Small intestine (tissue), 7 donors: Measurements from ENCODE around the gene PHEX. TPM values are rescaled to one million over a fixed set of nuclear protein-coding genes. Genes with fewer than 3 reads are reported as not detected.

Experiments used
- DNase-seq, 2 donors: peaks; one replicate each; pipeline versions ENCODE4 v3.0.0 to v3.0.0-alpha.2; 2013
- FAIRE-seq: peaks from 2 replicates; lab custom pipeline; 2012; peaks lifted over from hg19 to GRCh38; lab: Jason Lieb, UNC
- H3K27ac ChIP-seq, 3 donors: one replicate each; pipeline ENCODE4 v1.5.1; 2013; ENCODE audit warnings: low read length in 2 of 3, mild to moderate bottlenecking in 2 of 3, control low read depth in 1 of 3, inconsistent platforms in 1 of 3, low read depth in 1 of 3, moderate library complexity in 1 of 3
- H3K27me3 ChIP-seq, 3 donors: one replicate each; pipeline ENCODE4 v1.6.1; 2013; ENCODE audit warnings: low read length in 3 of 3, inconsistent platforms in 1 of 3; ENCODE audit not compliant: control insufficient read depth in 3 of 3, insufficient read depth in 3 of 3
- H3K36me3 ChIP-seq, 3 donors: one replicate each; pipeline ENCODE4 v1.6.1; 2013; ENCODE audit warnings: low read length in 3 of 3, inconsistent platforms in 1 of 3, low read depth in 1 of 3, mild to moderate bottlenecking in 1 of 3, moderate library complexity in 1 of 3; ENCODE audit not compliant: control insufficient read depth in 3 of 3, insufficient read depth in 2 of 3
- H3K4me1 ChIP-seq, 3 donors: one replicate each; pipeline ENCODE4 v1.6.1; 2013; ENCODE audit warnings: low read length in 2 of 3, inconsistent platforms in 1 of 3, low read depth in 1 of 3, mild to moderate bottlenecking in 1 of 3, moderate library complexity in 1 of 3; ENCODE audit not compliant: control insufficient read depth in 3 of 3, insufficient read depth in 2 of 3
- H3K4me3 ChIP-seq, 3 donors: one replicate each; pipeline ENCODE4 v1.5.1; 2013; ENCODE audit warnings: low read length in 3 of 3, control low read depth in 1 of 3, inconsistent platforms in 1 of 3, low read depth in 1 of 3, mild to moderate bottlenecking in 1 of 3, moderate library complexity in 1 of 3
- H3K9me3 ChIP-seq, 2 donors: one replicate each; pipeline ENCODE4 v1.6.1; 2013; ENCODE audit warnings: low read depth in 1 of 2, low read length in 1 of 2; ENCODE audit not compliant: control insufficient read depth in 2 of 2, insufficient read depth in 1 of 2
- WGBS, 3 donors: extraction: QIAGEN DNeasy Blood & Tissue Kit; methylation state at CpG; one replicate each; pipeline ENCODE4 v1.1.7; 2013; 5-methylcytosine and 5-hydroxymethylcytosine counted together
- polyA plus RNA-seq, 4 donors: library from polyadenylated mRNA; stranded (reverse) in 3 of 4; unstranded in 1 of 4; fragments of 200-250 nt in 3 of 4; fragments of 120-200 nt in 1 of 4; gene quantifications; one replicate each; pipeline versions ENCODE4 v1.2.1 to v1.2.3, GENCODE V29; 2013
- donor health status: healthy with polysubstance abuse.
- donor health status: control.
- donor health status: control.
- donor health status: Bipolar disorder and iron deficiency.
- donor health status: healthy.

The PHEX gene
- polyA plus RNA-seq, 4 donors = 0.31 to 0.67 (median 0.47) TPM

GRCh38 chrX:22193851-22194659, 161.9 kb downstream of the PHEX start:
- H3K27ac ChIP-seq = no peak overlapping the region
- no peaks in the 10 kb centered on the region for H3K36me3 ChIP-seq
- H3K9me3 ChIP-seq = no peaks in the 10 kb centered on the region
- no peak for FAIRE-seq
- H3K4me3 ChIP-seq = no peak overlapping the region
- H3K27me3 ChIP-seq = no peaks in the 10 kb centered on the region
- no peaks in the 10 kb centered on the region for H3K4me1 ChIP-seq
- DNase-seq = no peak
- 69 to 77% (median 71%) methylated on average over 8 of the region's 8 CpGs for WGBS, 3 donors

- 24 to 56% (median 43%) methylated on average over 1 of the region's 1 CpG for WGBS, 3 donors
- FAIRE-seq = no peak
- no peaks in the 10 kb centered on the region for H3K9me3 ChIP-seq
- no peaks in the 10 kb centered on the region for H3K27me3 ChIP-seq
- no peak overlapping the region for H3K4me3 ChIP-seq
- no peaks in the 10 kb centered on the region for H3K36me3 ChIP-seq
- no peak overlapping the region for H3K27ac ChIP-seq
- no peaks in the 10 kb centered on the region for H3K4me1 ChIP-seq
- no peak for DNase-seq
Measured at GRCh38 chrX:22194660-22194945, 162.5 kb downstream of the PHEX start.

- FAIRE-seq = no peak
- no peak overlapping the region for H3K4me3 ChIP-seq
- no peak for DNase-seq
- no peaks in the 10 kb centered on the region for H3K36me3 ChIP-seq
- no peaks in the 10 kb centered on the region for H3K27me3 ChIP-seq
- no peak overlapping the region for H3K27ac ChIP-seq
- 81 to 100% (median 97%) methylated on average over 1 of the region's 1 CpG for WGBS, 3 donors
- H3K4me1 ChIP-seq = no peaks in the 10 kb centered on the region
- H3K9me3 ChIP-seq = no peaks in the 10 kb centered on the region
Measured at GRCh38 chrX:22196149-22196548, 164.0 kb downstream of the PHEX start.

GRCh38 chrX:22202251-22202650, 170.1 kb downstream of the PHEX start:
- H3K27ac ChIP-seq = no peak overlapping the region
- H3K36me3 ChIP-seq = no peaks in the 10 kb centered on the region
- no peaks in the 10 kb centered on the region for H3K9me3 ChIP-seq
- H3K4me1 ChIP-seq = no peaks in the 10 kb centered on the region
- FAIRE-seq (no peak), DNase-seq (no peak)
- no peak overlapping the region for H3K4me3 ChIP-seq
- H3K27me3 ChIP-seq = no peaks in the 10 kb centered on the region

- no peak for FAIRE-seq
Measured at GRCh38 chrX:22203186-22203585, 171.1 kb downstream of the PHEX start.

GRCh38 chrX:22206781-22207180, 174.7 kb downstream of the PHEX start:
- no peaks in the 10 kb centered on the region for H3K36me3 ChIP-seq
- no peak overlapping the region for H3K4me3 ChIP-seq
- WGBS, 3 donors = 10 to 39% (median 15%) methylated on average over 1 of the region's 1 CpG
- no peak overlapping the region for H3K27ac ChIP-seq
- H3K4me1 ChIP-seq = no peaks in the 10 kb centered on the region
- H3K9me3 ChIP-seq = no peaks in the 10 kb centered on the region
- no peaks in the 10 kb centered on the region for H3K27me3 ChIP-seq
- no peak for DNase-seq
- no peak for FAIRE-seq

More at GRCh38 chrX:22203186-22203585, 171.1 kb downstream of the PHEX start:
- H3K36me3 ChIP-seq = no peaks in the 10 kb centered on the region
- H3K27ac ChIP-seq = no peak overlapping the region
- no peaks in the 10 kb centered on the region for H3K4me1 ChIP-seq
- no peak for DNase-seq
- no peaks in the 10 kb centered on the region for H3K27me3 ChIP-seq
- no peak overlapping the region for H3K4me3 ChIP-seq
- H3K9me3 ChIP-seq = no peaks in the 10 kb centered on the region

- FAIRE-seq (no peak), DNase-seq (no peak)
- WGBS, 3 donors = 78 to 89% (median 78%) methylated on average over 2 of the region's 2 CpGs
- no peaks in the 10 kb centered on the region for H3K9me3 ChIP-seq
- H3K27me3 ChIP-seq = no peaks in the 10 kb centered on the region
- H3K4me3 ChIP-seq = no peak overlapping the region
- H3K4me1 ChIP-seq = no peaks in the 10 kb centered on the region
- no peak overlapping the region for H3K27ac ChIP-seq
- no peaks in the 10 kb centered on the region for H3K36me3 ChIP-seq
Measured at GRCh38 chrX:22220941-22221340, 188.8 kb downstream of the PHEX start.

- H3K9me3 ChIP-seq = no peaks in the 10 kb centered on the region
Measured at GRCh38 chrX:22234380-22234779, 202.3 kb downstream of the PHEX start.

GRCh38 chrX:22237479-22237878, 205.4 kb downstream of the PHEX start:
- DNase-seq (no peak), FAIRE-seq (no peak)
- Histone ChIP-seq H3K36me3 (no peaks in the 10 kb centered on the region), H3K9me3 (no peaks in the 10 kb centered on the region), H3K27me3 (no peaks in the 10 kb centered on the region), H3K27ac (no peak overlapping the region), H3K4me3 (no peak overlapping the region), H3K4me1 (no peaks in the 10 kb centered on the region)
- WGBS, 3 donors = 52 to 75% (median 63%) methylated on average over 2 of the region's 2 CpGs

More at GRCh38 chrX:22234380-22234779, 202.3 kb downstream of the PHEX start:
- Histone ChIP-seq H3K36me3 (no peaks in the 10 kb centered on the region), H3K4me1 (no peaks in the 10 kb centered on the region), H3K27ac (no peak overlapping the region), H3K27me3 (no peaks in the 10 kb centered on the region), H3K4me3 (no peak overlapping the region)
- DNase-seq (peak; percentile 1 to 3), FAIRE-seq (no peak)
- 54 to 72% (median 70%) methylated on average over 5 to 6 of the region's 6 CpGs for WGBS, 3 donors
